ENCODE results near the gene NOX4.
"Not testable (repeated sequence)": the region's sequence is repeated elsewhere in the genome, so short reads cannot be mapped to it uniquely, and the experiment has no call there.

NOX4 gene

GRCh38 chr11:89382986-89383385 is 108.2 kb downstream of the NOX4 start:
- not testable (repeated sequence) for DNase-seq (ENCODE audit: low read depth in 1 of 2, low spot score in 1 of 2)

DNA sequence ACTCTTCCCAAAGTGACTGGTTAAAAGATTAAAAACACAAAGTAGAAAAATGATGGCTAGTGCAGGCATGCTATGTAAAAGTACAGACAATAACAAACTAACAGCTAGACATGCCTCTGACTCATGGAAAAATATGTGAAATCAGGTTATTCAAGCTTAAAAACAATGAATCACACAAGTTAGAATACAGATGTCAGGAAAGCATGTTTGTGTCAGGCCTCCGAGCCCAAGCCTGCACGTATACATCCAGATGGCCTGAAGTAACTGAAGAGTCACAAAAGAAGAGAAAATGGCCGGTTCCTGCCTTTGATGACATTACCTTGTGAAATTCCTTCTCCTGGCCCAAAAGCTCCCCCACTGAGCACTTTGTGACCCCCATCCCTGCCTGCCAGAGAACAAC is 110.1 kb downstream of the NOX4 start:
- DNase-seq (ENCODE audit: low read depth in 1 of 2, low spot score in 1 of 2): no peak

- not testable (repeated sequence) for DNase-seq (ENCODE audit: low read depth in 1 of 2, low spot score in 1 of 2)
Measured at GRCh38 chr11:89379976-89380771, 111.0 kb downstream of the NOX4 start.

DNA sequence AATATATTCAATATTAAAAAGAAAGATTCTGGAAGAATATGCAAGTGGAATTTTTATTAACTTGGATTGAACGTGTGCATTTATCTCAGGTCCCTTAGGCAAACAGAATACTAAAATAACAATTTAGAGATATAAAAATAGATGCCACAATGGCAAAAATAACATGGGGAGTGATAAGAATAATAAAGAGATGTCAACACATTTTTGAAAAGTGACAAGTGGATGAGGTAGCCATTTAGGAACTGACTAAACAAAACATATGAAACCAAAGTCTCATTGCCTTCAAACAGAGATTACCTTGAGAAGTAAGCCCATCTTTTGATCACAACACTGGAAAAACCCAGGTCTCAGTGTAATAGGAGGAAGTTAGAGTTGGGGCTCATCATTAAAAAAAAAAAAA is 112.2 kb downstream of the NOX4 start:
- DNase-seq (ENCODE audit: low read depth in 1 of 2, low spot score in 1 of 2): not testable (repeated sequence)

DNA sequence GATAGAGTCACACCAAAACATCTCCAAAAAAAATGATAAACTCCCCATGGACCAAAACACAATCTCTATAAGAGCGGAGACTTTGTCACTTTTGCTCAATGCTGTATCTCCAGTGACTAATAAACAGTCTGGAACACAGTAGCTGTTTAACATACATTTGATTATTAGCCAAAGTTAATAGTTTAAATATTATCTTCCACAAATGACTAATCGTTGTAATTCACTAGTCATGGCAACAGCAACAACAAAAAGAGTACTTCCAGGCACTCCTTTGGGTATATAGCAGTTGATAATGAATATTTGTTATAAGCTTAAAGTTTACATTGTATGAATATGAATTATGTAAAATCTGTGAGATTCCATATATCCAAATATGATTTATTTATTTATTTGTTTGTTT is 121.8 kb downstream of the NOX4 start:
- DNase-seq (ENCODE audit: low read depth in 1 of 2, low spot score in 1 of 2): not testable (repeated sequence)

DNA sequence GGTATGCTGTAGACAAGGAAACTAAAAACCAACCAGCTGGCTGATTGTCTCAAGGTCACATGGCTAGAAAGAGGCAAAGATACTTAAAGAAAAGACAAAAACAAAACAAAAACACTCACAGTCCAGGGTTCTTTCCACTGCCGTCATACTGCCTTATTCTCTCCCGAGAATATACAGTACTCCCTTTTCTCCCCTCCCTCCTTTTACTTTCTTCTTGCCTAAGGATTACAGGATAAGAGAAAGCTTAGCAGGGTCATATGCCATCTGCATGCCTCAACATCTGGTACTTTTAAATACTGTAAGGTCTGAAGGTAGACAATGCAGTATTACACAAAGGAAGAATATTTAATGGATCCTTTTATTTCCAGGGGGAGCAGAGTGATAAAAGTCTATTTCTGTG is 126.3 kb downstream of the NOX4 start:
- DNase-seq (ENCODE audit: low read depth in 1 of 2, low spot score in 1 of 2): not testable (repeated sequence)

DNA sequence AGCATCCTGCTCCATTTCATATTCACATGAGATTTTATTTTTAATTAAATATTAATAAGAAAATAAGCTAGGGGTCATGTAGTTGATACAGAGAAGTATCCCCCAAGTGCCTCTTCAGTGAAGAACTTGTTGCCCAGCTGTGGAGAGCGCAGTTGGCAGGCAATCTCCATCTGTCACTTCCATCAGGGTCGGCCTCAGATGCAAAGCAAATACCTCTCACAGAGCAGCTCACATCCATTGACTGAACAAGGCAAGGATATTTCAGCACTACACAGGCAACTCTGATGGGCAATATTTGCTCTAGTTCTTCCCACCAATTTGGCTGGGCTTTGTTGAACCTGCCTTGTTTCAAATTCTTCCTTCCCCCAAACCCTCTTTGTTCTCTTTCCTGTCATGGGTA is 129.4 kb downstream of the NOX4 start:
- DNase-seq (ENCODE audit: low read depth in 1 of 2, low spot score in 1 of 2): no peak

GRCh38 chr11:89359208-89359607 is 132.0 kb downstream of the NOX4 start:
- DNase-seq (ENCODE audit: low read depth in 1 of 2, low spot score in 1 of 2): not testable (repeated sequence)

- DNase-seq (ENCODE audit: low read depth in 1 of 2, low spot score in 1 of 2): no peak
Measured at GRCh38 chr11:89358761-89359160, 132.4 kb downstream of the NOX4 start.

GRCh38 chr11:89355646-89356045 is 135.5 kb downstream of the NOX4 start:
- DNase-seq (ENCODE audit: low read depth in 1 of 2, low spot score in 1 of 2): no peak

- not testable (repeated sequence) for DNase-seq (ENCODE audit: low read depth in 1 of 2, low spot score in 1 of 2)
Measured at GRCh38 chr11:89354513-89354912, 136.7 kb downstream of the NOX4 start.

DNA sequence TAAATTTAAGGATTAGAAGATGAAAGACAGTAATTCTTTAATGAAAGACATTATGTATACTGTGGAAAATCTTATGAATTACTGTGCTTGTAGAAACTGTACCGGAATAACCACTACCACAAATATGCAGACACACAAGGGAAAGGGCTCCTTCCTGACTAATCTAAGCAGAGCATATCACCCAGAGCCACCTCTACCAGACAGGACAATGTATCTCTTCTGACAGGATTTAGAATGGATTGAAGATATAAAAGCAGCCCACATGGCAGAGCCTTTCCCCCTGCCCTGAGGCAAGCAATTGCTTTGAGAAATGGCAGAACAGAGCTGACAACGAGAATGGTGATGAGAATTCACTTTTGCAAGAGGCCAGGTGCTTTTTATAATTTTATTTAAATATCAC is 144.1 kb downstream of the NOX4 start:
- DNase-seq (ENCODE audit: low read depth in 1 of 2, low spot score in 1 of 2): no peak

- DNase-seq (ENCODE audit: low read depth in 1 of 2, low spot score in 1 of 2): no peak
Measured at GRCh38 chr11:89346601-89347000, 144.6 kb downstream of the NOX4 start.

- DNase-seq (ENCODE audit: low read depth in 1 of 2, low spot score in 1 of 2): not testable (repeated sequence)
Measured at GRCh38 chr11:89342880-89343572, 148.1 kb downstream of the NOX4 start.

- not testable (repeated sequence) for DNase-seq (ENCODE audit: low read depth in 1 of 2, low spot score in 1 of 2)
Measured at GRCh38 chr11:89340450-89340849, 150.7 kb downstream of the NOX4 start.

GRCh38 chr11:89338073-89338472 is 153.1 kb downstream of the NOX4 start:
- not testable (repeated sequence) for DNase-seq (ENCODE audit: low read depth in 1 of 2, low spot score in 1 of 2)

GRCh38 chr11:89337100-89337650 is 154.0 kb downstream of the NOX4 start:
- not testable (repeated sequence) for DNase-seq (ENCODE audit: low read depth in 1 of 2, low spot score in 1 of 2)

GRCh38 chr11:89333704-89334103 is 157.5 kb downstream of the NOX4 start:
- not testable (repeated sequence) for DNase-seq (ENCODE audit: low read depth in 1 of 2, low spot score in 1 of 2)

GRCh38 chr11:89331940-89332339 is 159.2 kb downstream of the NOX4 start:
- not testable (repeated sequence) for DNase-seq (ENCODE audit: low read depth in 1 of 2, low spot score in 1 of 2)

DNA sequence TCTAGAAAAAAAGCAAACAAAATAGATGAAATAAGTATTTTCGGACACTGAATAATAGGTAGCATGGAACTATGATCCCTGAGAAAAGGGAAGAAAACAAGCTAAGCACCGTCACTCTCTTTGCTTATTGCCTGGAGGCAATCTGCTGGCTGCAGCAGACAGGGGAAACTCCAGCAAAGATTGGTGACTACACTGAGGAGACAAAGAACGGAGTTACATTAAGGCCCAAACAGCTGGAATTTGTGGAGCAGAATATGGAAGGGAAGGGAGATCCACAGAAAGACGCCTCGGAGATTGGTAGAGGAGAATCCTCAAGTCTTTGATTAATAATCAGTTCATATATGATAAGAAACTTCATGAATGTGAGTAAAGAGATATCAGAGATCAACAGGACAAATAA is 163.3 kb downstream of the NOX4 start:
- no peak for DNase-seq (ENCODE audit: low read depth in 1 of 2, low spot score in 1 of 2)

DNA sequence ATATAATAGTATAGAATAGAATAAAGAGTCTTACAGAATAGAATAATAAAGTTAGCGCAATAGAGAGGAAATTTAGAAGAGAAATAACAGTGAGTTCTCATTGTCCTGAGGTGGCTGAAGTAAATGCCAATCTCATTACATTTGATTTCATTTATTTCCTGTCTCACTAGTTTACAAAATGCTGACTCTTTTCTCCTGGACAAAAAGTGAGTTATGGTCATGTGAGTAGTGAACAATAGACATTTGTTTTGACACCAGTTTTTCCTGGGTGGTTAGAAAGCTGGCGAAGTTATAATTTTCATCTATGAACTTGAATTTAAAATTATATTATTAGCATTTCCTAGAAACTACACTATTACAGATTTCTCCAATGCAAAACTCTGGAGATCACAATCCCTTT is 169.8 kb downstream of the NOX4 start:
- no peak for DNase-seq (ENCODE audit: low read depth in 1 of 2, low spot score in 1 of 2)

GRCh38 chr11:89310607-89311006 is 180.6 kb downstream of the NOX4 start:
- DNase-seq (ENCODE audit: low read depth in 1 of 2, low spot score in 1 of 2): not testable (repeated sequence)

Data from stimulated activated CD4-positive, alpha-beta T cell treated with anti-CD3 and anti-CD28 coated beads, Interleukin-15, amount 100 ng/mL, for 1 hour (primary cell).